Transverse colon (tissue), 4 donors: ENCODE results near the gene TLX3.

Experiments
- CTCF ChIP-seq, 5 experiments: fragments of 200-600 bp in 3 of 5; fragments of 450-650 bp in 2 of 5; sonication (generic) in 3 of 5; IDR thresholded peaks; 1 replicate in 2 of 5; 2 replicates in 3 of 5; pipeline ENCODE4 v1.5.1; 2016 to 2017; ENCODE audit warnings: antibody characterized with exemption in 5 of 5, inconsistent platforms in 3 of 5, mild to moderate bottlenecking in 2 of 5, moderate library complexity in 1 of 5
- EP300 ChIP-seq: sonication (generic); formaldehyde crosslinking; IDR thresholded peaks from one replicate; pipeline ENCODE4 v1.6.1; 2017; ENCODE audit warnings: antibody characterized with exemption, low read depth
- POLR2A ChIP-seq: fragments of 450-650 bp; IDR thresholded peaks from one replicate; pipeline ENCODE4 v1.6.1; 2016; ENCODE audit warnings: antibody characterized with exemption, mild to moderate bottlenecking, moderate library complexity
- POLR2AphosphoS5 ChIP-seq, 3 donors: sonication (generic); formaldehyde crosslinking; IDR thresholded peaks; one replicate each; pipeline ENCODE4 v1.6.1; 2016; ENCODE audit warnings: antibody characterized with exemption in 3 of 3

DNA sequence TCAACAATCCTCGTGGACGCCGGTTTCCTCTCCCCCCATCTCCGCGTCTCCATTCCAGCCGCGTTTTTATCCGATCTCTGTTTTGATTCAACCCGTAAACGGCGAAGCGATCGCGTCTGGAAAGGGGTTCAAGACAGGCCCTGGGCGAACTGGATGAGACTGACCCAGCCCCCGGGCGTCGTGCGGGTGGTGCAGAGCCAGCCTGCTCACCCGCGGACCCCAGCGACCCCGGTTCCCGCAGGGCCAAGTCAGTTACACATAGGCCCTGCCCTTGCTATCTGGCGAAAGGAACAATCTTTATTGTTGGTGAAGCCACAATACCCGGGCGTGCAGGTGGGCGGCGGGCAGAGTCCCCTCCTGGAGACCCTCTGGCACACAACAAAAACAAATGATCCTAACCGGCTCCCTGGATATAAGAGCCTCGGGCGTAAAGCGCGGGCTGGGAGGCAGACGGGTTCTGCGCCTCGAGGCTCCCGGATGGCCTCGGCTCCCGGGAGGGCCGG lies 1.8 kb downstream of the TLX3 start:
- TF ChIP-seq CTCF (IDR thresholded peaks at IDR 0.05) (no peak), POLR2A (no peak), POLR2AphosphoS5 (IDR thresholded peaks at IDR 0.05) (no peak), EP300 (no peak)
